ENCODE results near the gene JAZF1.

- TF ChIP-seq, protein P1, sequence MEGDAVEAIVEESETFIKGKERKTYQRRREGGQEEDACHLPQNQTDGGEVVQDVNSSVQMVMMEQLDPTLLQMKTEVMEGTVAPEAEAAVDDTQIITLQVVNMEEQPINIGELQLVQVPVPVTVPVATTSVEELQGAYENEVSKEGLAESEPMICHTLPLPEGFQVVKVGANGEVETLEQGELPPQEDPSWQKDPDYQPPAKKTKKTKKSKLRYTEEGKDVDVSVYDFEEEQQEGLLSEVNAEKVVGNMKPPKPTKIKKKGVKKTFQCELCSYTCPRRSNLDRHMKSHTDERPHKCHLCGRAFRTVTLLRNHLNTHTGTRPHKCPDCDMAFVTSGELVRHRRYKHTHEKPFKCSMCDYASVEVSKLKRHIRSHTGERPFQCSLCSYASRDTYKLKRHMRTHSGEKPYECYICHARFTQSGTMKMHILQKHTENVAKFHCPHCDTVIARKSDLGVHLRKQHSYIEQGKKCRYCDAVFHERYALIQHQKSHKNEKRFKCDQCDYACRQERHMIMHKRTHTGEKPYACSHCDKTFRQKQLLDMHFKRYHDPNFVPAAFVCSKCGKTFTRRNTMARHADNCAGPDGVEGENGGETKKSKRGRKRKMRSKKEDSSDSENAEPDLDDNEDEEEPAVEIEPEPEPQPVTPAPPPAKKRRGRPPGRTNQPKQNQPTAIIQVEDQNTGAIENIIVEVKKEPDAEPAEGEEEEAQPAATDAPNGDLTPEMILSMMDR (IDR thresholded peaks at IDR 0.05): no peak
- no peak for TF ChIP-seq POLR2A (IDR thresholded peaks at IDR 0.05)
Observed at GRCh38 chr7:27929127-27929526, 251.5 kb downstream of the JAZF1 start.
